Measurements from ENCODE around the gene RTBDN.

DNA sequence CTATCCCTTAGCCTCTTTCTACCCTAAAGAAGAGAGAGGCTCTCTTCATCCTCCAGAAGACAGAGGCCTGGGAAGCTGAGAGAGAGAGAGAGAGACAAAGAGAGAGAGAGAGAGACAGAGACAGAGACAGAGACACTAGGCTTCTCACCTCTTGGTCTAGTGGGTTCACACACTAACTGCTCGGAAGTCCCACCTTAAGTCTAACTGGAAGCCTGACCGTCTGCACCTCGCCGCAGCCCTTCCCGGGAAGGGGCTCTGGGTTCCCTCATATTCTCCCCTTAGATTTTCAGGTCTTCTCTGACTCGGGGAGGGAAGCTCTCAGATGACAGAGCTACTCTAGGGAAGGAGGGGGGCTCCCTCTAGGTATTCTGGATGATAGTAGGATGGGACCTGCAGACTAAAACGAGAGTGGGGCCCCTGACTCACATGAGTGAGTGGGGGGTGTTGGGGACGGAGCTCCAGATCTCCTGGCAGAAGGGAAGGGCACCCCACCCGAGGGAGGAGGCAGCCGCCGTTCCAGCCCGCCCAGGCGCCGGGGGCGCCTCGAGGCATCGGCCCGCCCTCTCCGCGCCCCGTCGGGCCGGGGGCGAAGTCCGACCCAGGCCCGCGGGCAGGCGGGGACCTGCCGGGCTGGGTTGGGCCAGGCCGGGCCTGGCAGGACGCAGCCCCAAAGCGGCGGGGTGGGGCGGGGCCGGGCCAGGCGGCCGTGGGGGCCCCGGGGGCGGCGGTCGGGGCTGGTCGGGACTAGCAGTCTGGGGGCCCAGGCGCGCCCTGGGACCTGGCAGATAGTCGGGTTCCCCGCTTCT lies 45.1 kb downstream of the RTBDN start:
- TF ChIP-seq, protein P1, sequence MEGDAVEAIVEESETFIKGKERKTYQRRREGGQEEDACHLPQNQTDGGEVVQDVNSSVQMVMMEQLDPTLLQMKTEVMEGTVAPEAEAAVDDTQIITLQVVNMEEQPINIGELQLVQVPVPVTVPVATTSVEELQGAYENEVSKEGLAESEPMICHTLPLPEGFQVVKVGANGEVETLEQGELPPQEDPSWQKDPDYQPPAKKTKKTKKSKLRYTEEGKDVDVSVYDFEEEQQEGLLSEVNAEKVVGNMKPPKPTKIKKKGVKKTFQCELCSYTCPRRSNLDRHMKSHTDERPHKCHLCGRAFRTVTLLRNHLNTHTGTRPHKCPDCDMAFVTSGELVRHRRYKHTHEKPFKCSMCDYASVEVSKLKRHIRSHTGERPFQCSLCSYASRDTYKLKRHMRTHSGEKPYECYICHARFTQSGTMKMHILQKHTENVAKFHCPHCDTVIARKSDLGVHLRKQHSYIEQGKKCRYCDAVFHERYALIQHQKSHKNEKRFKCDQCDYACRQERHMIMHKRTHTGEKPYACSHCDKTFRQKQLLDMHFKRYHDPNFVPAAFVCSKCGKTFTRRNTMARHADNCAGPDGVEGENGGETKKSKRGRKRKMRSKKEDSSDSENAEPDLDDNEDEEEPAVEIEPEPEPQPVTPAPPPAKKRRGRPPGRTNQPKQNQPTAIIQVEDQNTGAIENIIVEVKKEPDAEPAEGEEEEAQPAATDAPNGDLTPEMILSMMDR (IDR thresholded peaks at IDR 0.05), result no peak
- TF ChIP-seq, protein P2, sequence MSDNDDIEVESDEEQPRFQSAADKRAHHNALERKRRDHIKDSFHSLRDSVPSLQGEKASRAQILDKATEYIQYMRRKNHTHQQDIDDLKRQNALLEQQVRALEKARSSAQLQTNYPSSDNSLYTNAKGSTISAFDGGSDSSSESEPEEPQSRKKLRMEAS (IDR thresholded peaks at IDR 0.05; ENCODE audit: low read depth), result no peak
- TF ChIP-seq EP300 (IDR thresholded peaks at IDR 0.05; ENCODE audit: borderline replicate concordance in 1 of 2, low read depth in 1 of 2, low read length in 1 of 2) (no peak), TAF1 (IDR thresholded peaks at IDR 0.05; ENCODE audit: borderline replicate concordance, low read depth, low read length) (no peak), RXRA (IDR thresholded peaks at IDR 0.05; ENCODE audit: borderline replicate concordance, low read depth) (no peak), POLR2AphosphoS5 (IDR thresholded peaks at IDR 0.05; ENCODE audit: low read depth, low read length) (no peak), SIN3A (IDR thresholded peaks at IDR 0.05; ENCODE audit: borderline replicate concordance, low read depth, low read length) (no peak), FOXJ3 (CRISPR knock-in tag; IDR thresholded peaks at IDR 0.05) (no peak), GATA2 (CRISPR knock-in tag; IDR thresholded peaks at IDR 0.05) (no peak), NFIC (IDR thresholded peaks at IDR 0.05; ENCODE audit: borderline replicate concordance) (no peak), TCF12 (IDR thresholded peaks at IDR 0.05) (no peak)
- TF ChIP-seq, protein P3, sequence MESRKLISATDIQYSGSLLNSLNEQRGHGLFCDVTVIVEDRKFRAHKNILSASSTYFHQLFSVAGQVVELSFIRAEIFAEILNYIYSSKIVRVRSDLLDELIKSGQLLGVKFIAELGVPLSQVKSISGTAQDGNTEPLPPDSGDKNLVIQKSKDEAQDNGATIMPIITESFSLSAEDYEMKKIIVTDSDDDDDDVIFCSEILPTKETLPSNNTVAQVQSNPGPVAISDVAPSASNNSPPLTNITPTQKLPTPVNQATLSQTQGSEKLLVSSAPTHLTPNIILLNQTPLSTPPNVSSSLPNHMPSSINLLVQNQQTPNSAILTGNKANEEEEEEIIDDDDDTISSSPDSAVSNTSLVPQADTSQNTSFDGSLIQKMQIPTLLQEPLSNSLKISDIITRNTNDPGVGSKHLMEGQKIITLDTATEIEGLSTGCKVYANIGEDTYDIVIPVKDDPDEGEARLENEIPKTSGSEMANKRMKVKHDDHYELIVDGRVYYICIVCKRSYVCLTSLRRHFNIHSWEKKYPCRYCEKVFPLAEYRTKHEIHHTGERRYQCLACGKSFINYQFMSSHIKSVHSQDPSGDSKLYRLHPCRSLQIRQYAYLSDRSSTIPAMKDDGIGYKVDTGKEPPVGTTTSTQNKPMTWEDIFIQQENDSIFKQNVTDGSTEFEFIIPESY (IDR thresholded peaks at IDR 0.05; ENCODE audit: borderline replicate concordance, low read depth), result no peak
- TF ChIP-seq, protein P4, sequence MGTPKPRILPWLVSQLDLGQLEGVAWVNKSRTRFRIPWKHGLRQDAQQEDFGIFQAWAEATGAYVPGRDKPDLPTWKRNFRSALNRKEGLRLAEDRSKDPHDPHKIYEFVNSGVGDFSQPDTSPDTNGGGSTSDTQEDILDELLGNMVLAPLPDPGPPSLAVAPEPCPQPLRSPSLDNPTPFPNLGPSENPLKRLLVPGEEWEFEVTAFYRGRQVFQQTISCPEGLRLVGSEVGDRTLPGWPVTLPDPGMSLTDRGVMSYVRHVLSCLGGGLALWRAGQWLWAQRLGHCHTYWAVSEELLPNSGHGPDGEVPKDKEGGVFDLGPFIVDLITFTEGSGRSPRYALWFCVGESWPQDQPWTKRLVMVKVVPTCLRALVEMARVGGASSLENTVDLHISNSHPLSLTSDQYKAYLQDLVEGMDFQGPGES (IDR thresholded peaks at IDR 0.05; ENCODE audit: low read depth, low read length), result no peak
- TF ChIP-seq, protein P5, sequence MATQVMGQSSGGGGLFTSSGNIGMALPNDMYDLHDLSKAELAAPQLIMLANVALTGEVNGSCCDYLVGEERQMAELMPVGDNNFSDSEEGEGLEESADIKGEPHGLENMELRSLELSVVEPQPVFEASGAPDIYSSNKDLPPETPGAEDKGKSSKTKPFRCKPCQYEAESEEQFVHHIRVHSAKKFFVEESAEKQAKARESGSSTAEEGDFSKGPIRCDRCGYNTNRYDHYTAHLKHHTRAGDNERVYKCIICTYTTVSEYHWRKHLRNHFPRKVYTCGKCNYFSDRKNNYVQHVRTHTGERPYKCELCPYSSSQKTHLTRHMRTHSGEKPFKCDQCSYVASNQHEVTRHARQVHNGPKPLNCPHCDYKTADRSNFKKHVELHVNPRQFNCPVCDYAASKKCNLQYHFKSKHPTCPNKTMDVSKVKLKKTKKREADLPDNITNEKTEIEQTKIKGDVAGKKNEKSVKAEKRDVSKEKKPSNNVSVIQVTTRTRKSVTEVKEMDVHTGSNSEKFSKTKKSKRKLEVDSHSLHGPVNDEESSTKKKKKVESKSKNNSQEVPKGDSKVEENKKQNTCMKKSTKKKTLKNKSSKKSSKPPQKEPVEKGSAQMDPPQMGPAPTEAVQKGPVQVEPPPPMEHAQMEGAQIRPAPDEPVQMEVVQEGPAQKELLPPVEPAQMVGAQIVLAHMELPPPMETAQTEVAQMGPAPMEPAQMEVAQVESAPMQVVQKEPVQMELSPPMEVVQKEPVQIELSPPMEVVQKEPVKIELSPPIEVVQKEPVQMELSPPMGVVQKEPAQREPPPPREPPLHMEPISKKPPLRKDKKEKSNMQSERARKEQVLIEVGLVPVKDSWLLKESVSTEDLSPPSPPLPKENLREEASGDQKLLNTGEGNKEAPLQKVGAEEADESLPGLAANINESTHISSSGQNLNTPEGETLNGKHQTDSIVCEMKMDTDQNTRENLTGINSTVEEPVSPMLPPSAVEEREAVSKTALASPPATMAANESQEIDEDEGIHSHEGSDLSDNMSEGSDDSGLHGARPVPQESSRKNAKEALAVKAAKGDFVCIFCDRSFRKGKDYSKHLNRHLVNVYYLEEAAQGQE (IDR thresholded peaks at IDR 0.05; ENCODE audit: low read depth, low read length), result no peak

All from SK-N-SH (cell line).